Measurements from ENCODE around the gene FAM53A.

- TF ChIP-seq, protein P1, sequence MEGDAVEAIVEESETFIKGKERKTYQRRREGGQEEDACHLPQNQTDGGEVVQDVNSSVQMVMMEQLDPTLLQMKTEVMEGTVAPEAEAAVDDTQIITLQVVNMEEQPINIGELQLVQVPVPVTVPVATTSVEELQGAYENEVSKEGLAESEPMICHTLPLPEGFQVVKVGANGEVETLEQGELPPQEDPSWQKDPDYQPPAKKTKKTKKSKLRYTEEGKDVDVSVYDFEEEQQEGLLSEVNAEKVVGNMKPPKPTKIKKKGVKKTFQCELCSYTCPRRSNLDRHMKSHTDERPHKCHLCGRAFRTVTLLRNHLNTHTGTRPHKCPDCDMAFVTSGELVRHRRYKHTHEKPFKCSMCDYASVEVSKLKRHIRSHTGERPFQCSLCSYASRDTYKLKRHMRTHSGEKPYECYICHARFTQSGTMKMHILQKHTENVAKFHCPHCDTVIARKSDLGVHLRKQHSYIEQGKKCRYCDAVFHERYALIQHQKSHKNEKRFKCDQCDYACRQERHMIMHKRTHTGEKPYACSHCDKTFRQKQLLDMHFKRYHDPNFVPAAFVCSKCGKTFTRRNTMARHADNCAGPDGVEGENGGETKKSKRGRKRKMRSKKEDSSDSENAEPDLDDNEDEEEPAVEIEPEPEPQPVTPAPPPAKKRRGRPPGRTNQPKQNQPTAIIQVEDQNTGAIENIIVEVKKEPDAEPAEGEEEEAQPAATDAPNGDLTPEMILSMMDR (IDR thresholded peaks at IDR 0.05) = no peak
- no peak for TF ChIP-seq POLR2A (IDR thresholded peaks at IDR 0.05)
These were observed 62.6 kb downstream of the FAM53A start for GRCh38 chr4:1621526-1621925.
